ENCODE data around the gene CCIN.

Gene CCIN

GRCh38 chr9:36151316-36152210, 17.6 kb upstream of the CCIN start:
- H2AK5ac ChIP-seq (ENCODE audit: low read depth, low read length) = no peak overlapping the region

GRCh38 chr9:36152741-36153438, 16.3 kb upstream of the CCIN start:
- Histone ChIP-seq H2BK15ac (ENCODE audit: low read length) (no peak overlapping the region), H3K23ac (ENCODE audit: low read depth, low read length, poor library complexity) (no peak overlapping the region), H2BK120ac (ENCODE audit: low read depth, low read length) (no peak overlapping the region), H2BK12ac (ENCODE audit: low read length) (no peak overlapping the region), H3K4me1 (ENCODE audit: control insufficient read depth in 2 of 2, insufficient read depth in 1 of 2, low read depth in 1 of 2, low read length in 2 of 2) (peaks cover 6 to 9% of the 10 kb centered on the region in 2 donors), H3K9ac (ENCODE audit: low read depth, low read length, poor library complexity) (no peak overlapping the region), H2AK5ac (ENCODE audit: low read depth, low read length) (no peak overlapping the region), H2AFZ (ENCODE audit: low read length) (no peak overlapping the region), H3K27ac (replicated peaks; ENCODE audit: low read length) (no peak overlapping the region), H4K8ac (ENCODE audit: low read depth, low read length) (no peak overlapping the region), H3K36me3 (replicated peaks in 1 of 2; ENCODE audit: control insufficient read depth in 2 of 2, insufficient read depth in 2 of 2, low read length in 2 of 2) (peaks cover 3 to 8% of the 10 kb centered on the region in 2 donors), H3K18ac (ENCODE audit: low read length) (no peak overlapping the region), H3K14ac (ENCODE audit: low read length) (no peak overlapping the region), H3K4ac (ENCODE audit: low read length) (no peak overlapping the region), H3K79me1 (ENCODE audit: low read depth, low read length) (no peaks in the 10 kb centered on the region), H3K27me3 (ENCODE audit: control insufficient read depth in 3 of 3, insufficient read depth in 3 of 3, low read depth in 1 of 3, low read length in 3 of 3) (no peaks in the 10 kb centered on the region), H3K9me3 (replicated peaks in 1 of 2; ENCODE audit: control insufficient read depth in 2 of 2, insufficient read depth in 1 of 2, low read depth in 1 of 2, low read length in 2 of 2) (peaks cover 5 to 8% of the 10 kb centered on the region in 2 donors), H3K4me3 (ENCODE audit: low read length in 2 of 2) (no peak overlapping the region), H3K4me2 (ENCODE audit: insufficient read depth, low read length, poor library complexity, severe bottlenecking) (no peak overlapping the region), H4K91ac (ENCODE audit: low read depth, low read length, poor library complexity) (no peak overlapping the region), H2BK5ac (ENCODE audit: low read length) (no peak overlapping the region)
- DNase-seq (ENCODE audit: low spot score) = no peak
- WGBS, 2 donors (ENCODE audit: extremely low coverage in 2 of 2, insufficient read length in 2 of 2, insufficient replicate concordance in 1 of 2) = no CpG with 5 or more reads among the region's 10 CpGs

More at GRCh38 chr9:36151316-36152210, 17.6 kb upstream of the CCIN start:
- Histone ChIP-seq H2BK5ac (ENCODE audit: low read length) (no peak overlapping the region), H3K4me1 (ENCODE audit: control insufficient read depth in 2 of 2, insufficient read depth in 1 of 2, low read depth in 1 of 2, low read length in 2 of 2) (peaks cover 8 to 9% of the 10 kb centered on the region in 2 donors), H3K36me3 (replicated peaks in 1 of 2; ENCODE audit: control insufficient read depth in 2 of 2, insufficient read depth in 2 of 2, low read length in 2 of 2) (peaks cover 6 to 8% of the 10 kb centered on the region in 2 donors), H3K14ac (ENCODE audit: low read length) (no peak overlapping the region), H3K9ac (ENCODE audit: low read depth, low read length, poor library complexity) (no peak overlapping the region), H2BK12ac (ENCODE audit: low read length) (no peak overlapping the region), H3K4me3 (ENCODE audit: low read length in 2 of 2) (no peak overlapping the region), H3K27ac (replicated peaks; ENCODE audit: low read length) (no peak overlapping the region), H3K4me2 (ENCODE audit: insufficient read depth, low read length, poor library complexity, severe bottlenecking) (no peak overlapping the region), H3K9me3 (replicated peaks in 1 of 2; ENCODE audit: control insufficient read depth in 2 of 2, insufficient read depth in 1 of 2, low read depth in 1 of 2, low read length in 2 of 2) (peaks cover 5% of the 10 kb centered on the region in 2 donors), H2BK15ac (ENCODE audit: low read length) (no peak overlapping the region), H2BK120ac (ENCODE audit: low read depth, low read length) (no peak overlapping the region), H4K8ac (ENCODE audit: low read depth, low read length) (no peak overlapping the region), H3K18ac (ENCODE audit: low read length) (no peak overlapping the region), H3K27me3 (ENCODE audit: control insufficient read depth in 3 of 3, insufficient read depth in 3 of 3, low read depth in 1 of 3, low read length in 3 of 3) (no peaks in the 10 kb centered on the region), H3K79me1 (ENCODE audit: low read depth, low read length) (no peaks in the 10 kb centered on the region), H2AFZ (ENCODE audit: low read length) (no peak overlapping the region), H3K4ac (ENCODE audit: low read length) (no peak overlapping the region), H3K23ac (ENCODE audit: low read depth, low read length, poor library complexity) (no peak overlapping the region), H4K91ac (ENCODE audit: low read depth, low read length, poor library complexity) (no peak overlapping the region)
- no CpG with 5 or more reads among the region's 14 CpGs for WGBS, 2 donors (ENCODE audit: extremely low coverage in 2 of 2, insufficient read length in 2 of 2, insufficient replicate concordance in 1 of 2)
- DNase-seq (ENCODE audit: low spot score) = no peak

- Histone ChIP-seq H4K8ac (ENCODE audit: low read depth, low read length) (no peak overlapping the region), H3K4me1 (ENCODE audit: control insufficient read depth in 2 of 2, insufficient read depth in 1 of 2, low read depth in 1 of 2, low read length in 2 of 2) (peaks cover 6 to 9% of the 10 kb centered on the region in 2 donors), H2BK120ac (ENCODE audit: low read depth, low read length) (no peak overlapping the region), H3K9ac (ENCODE audit: low read depth, low read length, poor library complexity) (no peak overlapping the region), H3K18ac (ENCODE audit: low read length) (no peak overlapping the region), H3K4me3 (ENCODE audit: low read length in 2 of 2) (no peak overlapping the region), H2AFZ (ENCODE audit: low read length) (no peak overlapping the region), H2BK15ac (ENCODE audit: low read length) (no peak overlapping the region), H3K23ac (ENCODE audit: low read depth, low read length, poor library complexity) (no peak overlapping the region), H3K36me3 (replicated peaks in 1 of 2; ENCODE audit: control insufficient read depth in 2 of 2, insufficient read depth in 2 of 2, low read length in 2 of 2) (peaks cover 3 to 4% of the 10 kb centered on the region in 2 donors), H2BK12ac (ENCODE audit: low read length) (no peak overlapping the region), H3K14ac (ENCODE audit: low read length) (no peak overlapping the region), H4K91ac (ENCODE audit: low read depth, low read length, poor library complexity) (no peak overlapping the region), H3K27me3 (ENCODE audit: control insufficient read depth in 3 of 3, insufficient read depth in 3 of 3, low read depth in 1 of 3, low read length in 3 of 3) (no peaks in the 10 kb centered on the region), H3K4ac (ENCODE audit: low read length) (no peak overlapping the region), H3K79me1 (ENCODE audit: low read depth, low read length) (no peaks in the 10 kb centered on the region), H3K4me2 (ENCODE audit: insufficient read depth, low read length, poor library complexity, severe bottlenecking) (no peak overlapping the region), H3K27ac (replicated peaks; ENCODE audit: low read length) (no peak overlapping the region), H3K9me3 (replicated peaks in 1 of 2; ENCODE audit: control insufficient read depth in 2 of 2, insufficient read depth in 1 of 2, low read depth in 1 of 2, low read length in 2 of 2) (peaks cover 5 to 14% of the 10 kb centered on the region in 2 donors), H2AK5ac (ENCODE audit: low read depth, low read length) (no peak overlapping the region), H2BK5ac (ENCODE audit: low read length) (no peak overlapping the region)
- DNase-seq (ENCODE audit: low spot score) = no peak
- WGBS, 2 donors (ENCODE audit: extremely low coverage in 2 of 2, insufficient read length in 2 of 2, insufficient replicate concordance in 1 of 2) = no CpG with 5 or more reads among the region's 9 CpGs
These were observed 15.4 kb upstream of the CCIN start for GRCh38 chr9:36153746-36154145.
